Stimulated activated CD4-positive, alpha-beta T cell treated with anti-CD3 and anti-CD28 coated beads, Interleukin-2, amount 100 ng/mL, for 4 hours (primary cell): ENCODE measurements around the gene OLIG1.

Experiments
- DNase-seq: peaks from one replicate; pipeline ENCODE4 v3.0.0-alpha.2; 2020; ENCODE audit warnings: low read depth

OLIG1 gene

GRCh38 chr21:33063907-33064622 lies 5.9 kb upstream of the OLIG1 start:
- no peak for DNase-seq

DNA sequence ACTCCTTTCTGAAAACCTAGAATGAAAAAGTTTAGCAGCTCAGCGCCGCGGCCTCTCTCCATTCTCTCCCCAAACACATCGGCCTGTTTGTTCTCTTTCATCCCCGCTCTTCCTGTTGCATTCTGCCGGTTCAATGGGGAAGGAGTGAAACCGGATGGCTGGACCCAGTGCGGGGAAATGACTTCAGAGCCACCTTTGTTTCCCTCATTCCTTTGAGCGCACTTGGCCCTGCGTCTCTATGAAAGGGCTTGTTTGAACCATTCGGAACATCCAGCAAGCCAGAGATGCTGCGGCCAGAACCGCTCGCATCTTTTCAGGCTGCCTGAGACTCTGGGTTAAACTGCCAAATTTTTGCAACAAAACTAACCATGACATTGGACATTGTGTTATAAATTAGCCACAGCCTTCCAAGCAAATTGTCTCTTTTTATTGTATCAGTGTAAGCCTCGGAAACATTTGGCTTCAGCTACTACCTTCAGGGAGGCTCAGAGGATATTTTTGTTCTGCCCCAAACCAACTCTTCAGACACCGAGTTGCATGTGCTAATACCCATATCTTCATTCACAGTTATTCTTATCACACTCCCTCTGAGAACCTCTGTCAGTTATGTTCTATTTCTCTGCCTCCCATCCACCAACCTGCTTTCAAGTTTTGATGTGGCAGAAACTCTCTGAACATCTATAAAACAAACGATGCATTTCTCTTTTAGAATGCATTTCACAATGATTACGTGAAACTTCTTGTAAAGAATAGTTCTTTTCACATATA lies 5.1 kb upstream of the OLIG1 start:
- no peak for DNase-seq

GRCh38 chr21:33067043-33067442 lies 2.9 kb upstream of the OLIG1 start:
- DNase-seq: no peak

DNA sequence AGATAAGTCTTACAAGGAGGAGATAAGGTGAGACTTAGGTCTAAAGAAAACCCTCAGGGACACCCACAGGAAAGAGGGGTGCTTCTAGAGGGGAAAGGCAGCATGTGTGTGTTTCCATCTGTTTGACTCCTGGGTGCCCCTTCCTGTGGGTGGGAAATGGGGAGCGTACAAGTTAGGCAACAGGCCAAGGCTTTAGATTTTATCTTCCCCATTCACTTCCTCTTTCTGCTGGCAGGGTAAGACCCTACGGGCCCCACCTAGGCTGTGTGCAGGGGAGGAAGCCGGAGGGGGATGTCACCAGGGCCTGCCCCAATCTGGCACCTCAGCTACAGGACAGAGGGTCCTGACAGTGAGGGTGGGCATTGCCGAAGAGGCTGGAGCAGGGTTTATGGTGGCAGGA lies 2.5 kb upstream of the OLIG1 start:
- DNase-seq: no peak

DNA sequence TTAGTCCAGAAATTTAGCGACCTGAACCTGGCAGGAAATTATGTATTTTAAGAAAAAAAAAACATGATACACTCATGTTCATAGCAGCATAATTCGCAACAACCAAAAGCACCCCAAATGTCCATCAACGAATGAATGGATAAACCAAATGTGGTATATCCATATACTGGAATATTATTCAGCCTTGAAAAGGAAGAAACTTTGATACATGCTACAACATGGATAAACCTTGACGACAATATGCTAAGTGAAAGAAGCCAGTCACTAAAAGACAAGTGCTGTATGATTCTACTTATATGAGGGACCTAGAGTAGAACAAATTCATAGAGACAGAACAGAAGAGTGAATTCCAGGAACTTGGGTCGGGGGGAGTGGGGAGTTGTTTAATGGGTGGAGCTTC lies 698 bp upstream of the OLIG1 start:
- no peak for DNase-seq

GRCh38 chr21:33069645-33069993 lies 322 bp upstream of the OLIG1 start:
- DNase-seq: no peak

GRCh38 chr21:33070744-33070997 lies 730 bp downstream of the OLIG1 start:
- no peak for DNase-seq

DNA sequence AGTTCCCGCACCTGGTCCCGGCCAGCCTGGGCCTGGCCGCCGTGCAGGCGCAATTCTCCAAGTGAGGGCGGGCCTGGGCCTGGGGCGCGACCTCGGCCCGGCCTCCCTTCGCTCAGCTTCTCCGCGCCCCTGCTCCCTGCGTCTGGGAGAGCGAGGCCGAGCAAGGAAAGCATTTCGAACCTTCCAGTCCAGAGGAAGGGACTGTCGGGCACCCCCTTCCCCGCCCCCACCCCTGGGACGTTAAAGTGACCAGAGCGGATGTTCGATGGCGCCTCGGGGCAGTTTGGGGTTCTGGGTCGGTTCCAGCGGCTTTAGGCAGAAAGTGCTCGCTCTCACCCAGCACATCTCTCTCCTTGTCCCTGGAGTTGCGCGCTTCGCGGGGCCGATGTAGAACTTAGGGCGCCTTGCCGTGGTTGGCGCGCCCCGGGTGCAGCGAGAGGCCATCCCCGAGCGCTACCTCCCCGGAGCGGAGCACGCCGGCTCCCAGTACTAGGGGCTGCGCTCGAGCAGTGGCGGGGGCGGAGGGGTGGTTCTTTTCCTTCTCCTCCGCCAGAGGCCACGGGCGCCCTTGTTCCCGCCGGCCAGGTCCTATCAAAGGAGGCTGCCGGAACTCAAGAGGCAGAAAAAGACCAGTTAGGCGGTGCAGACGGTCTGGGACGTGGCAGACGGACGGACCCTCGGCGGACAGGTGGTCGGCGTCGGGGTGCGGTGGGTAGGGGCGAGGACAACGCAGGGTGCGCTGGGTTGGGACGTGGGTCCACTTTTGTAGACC lies 1.2 kb downstream of the OLIG1 start:
- DNase-seq: no peak

GRCh38 chr21:33071770-33072306 lies 1.9 kb downstream of the OLIG1 start:
- no peak for DNase-seq

DNA sequence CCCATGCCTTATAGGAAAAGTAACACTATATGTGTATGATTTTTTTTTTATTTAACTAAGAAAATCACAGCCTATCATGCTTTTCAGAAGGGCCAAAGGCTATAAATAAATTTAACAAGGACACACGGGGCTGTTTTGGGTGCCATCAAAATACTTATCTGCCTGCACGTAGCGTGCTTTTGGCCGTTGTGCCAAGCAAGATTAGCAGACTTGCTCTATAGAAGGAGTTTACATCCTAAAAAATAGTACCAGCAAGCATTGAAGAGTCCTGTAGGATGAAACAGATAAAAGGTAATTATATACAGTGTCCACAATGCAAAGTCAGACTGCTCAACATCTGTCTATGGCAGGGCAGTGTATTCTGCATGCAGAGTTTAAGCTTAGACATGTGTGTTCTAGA lies 3.7 kb downstream of the OLIG1 start:
- DNase-seq: no peak

- no peak for DNase-seq
Observed at GRCh38 chr21:33075128-33075527, 5.2 kb downstream of the OLIG1 start.

- no peak for DNase-seq
Observed at GRCh38 chr21:33075596-33076195, 5.8 kb downstream of the OLIG1 start.

DNA sequence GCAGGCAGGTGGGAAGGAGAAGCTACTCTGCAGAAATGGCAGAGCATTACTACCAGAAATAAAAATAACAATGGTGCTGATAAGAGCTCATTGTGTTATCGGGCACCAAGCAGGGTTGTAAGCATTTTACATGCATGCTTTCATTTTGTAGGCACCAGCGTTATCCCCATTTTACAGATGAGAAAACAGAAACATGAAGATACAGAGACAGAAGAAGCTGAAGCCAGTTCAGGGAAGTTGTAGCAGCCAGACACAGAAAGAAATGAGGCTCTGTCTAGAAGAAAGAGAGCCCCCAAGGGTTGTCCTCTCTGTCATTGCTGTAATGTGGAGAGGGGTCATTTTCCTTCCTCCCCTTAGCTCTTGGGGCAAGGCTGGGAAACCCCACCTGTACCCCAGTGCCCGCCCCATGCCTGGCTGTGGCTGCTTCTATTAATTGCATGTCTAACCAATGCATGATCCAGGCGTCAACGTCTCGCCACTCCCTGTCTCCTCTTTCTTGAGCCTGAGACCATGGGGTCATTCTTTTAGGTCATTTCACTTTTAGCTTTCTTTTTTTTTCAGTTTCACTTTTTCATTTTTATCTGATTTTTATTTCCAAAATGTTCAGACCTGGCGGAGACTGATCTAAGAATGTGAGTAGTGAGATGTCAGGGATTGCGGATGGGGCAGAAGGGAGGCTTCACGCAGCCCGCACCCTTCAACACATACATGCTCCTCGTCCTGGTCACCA lies 6.8 kb downstream of the OLIG1 start:
- no peak for DNase-seq

- DNase-seq: no peak
Observed at GRCh38 chr21:33078907-33079582, 9.1 kb downstream of the OLIG1 start.

DNA sequence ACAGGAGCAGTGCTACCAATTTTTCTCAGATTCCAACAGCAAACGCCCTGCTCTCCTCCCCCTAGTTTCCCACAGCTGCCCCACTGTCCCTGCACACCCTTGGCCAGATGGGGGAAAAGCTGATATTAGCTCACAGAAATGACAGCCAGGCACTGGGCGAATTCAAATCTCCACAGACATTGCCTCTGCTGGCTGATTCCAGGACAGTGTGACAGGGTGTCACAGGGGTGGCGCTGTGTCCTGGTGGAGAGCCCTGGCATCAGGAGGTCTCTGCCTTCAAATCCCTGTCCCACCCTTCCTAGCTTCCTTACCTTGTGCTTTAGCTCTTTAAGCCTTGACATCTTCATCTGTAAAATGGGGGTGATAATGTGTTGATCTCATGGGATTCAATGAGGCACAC lies 10.4 kb downstream of the OLIG1 start:
- no peak for DNase-seq

GRCh38 chr21:33080776-33081175 lies 10.8 kb downstream of the OLIG1 start:
- no peak for DNase-seq

- no peak for DNase-seq
Observed at GRCh38 chr21:33088384-33088783, 18.4 kb downstream of the OLIG1 start.

- DNase-seq: no peak
Observed at GRCh38 chr21:33089395-33090119, 19.6 kb downstream of the OLIG1 start.

GRCh38 chr21:33096426-33096825 lies 26.5 kb downstream of the OLIG1 start:
- no peak for DNase-seq

- no peak for DNase-seq
Observed at GRCh38 chr21:33099131-33099530, 29.2 kb downstream of the OLIG1 start.
